HG03457 (cell line): ENCODE data around the gene DYNC1LI2.

ENCODE experiments used
- ATAC-seq: cut with Tn5 transposase; IDR thresholded peaks from one replicate; pipeline ENCODE4 v1.9.1; 2021; ENCODE audit warnings: moderate number of reproducible peaks; ENCODE audit not compliant: unreplicated experiment

DYNC1LI2 gene

DNA sequence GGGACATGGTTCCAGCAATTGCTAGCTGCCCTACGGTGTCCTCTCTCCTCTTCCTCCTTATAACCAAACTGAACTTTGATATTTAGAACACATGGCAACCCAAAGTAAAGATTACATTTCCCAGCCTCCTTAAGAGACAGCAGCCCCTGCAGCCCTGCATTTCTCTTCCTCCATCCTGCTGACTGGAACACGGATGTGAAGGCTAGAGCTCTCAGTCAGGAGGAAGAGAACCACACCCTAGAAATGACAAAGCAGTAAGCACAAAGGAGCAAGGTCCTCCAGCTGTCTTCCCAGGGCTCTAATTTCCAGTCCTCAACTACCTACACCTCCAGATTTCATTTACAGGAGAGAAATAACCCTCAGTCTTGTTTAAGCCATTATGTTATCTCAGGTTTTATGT is 10.9 kb downstream of the DYNC1LI2 start:
- no peak for ATAC-seq

DNA sequence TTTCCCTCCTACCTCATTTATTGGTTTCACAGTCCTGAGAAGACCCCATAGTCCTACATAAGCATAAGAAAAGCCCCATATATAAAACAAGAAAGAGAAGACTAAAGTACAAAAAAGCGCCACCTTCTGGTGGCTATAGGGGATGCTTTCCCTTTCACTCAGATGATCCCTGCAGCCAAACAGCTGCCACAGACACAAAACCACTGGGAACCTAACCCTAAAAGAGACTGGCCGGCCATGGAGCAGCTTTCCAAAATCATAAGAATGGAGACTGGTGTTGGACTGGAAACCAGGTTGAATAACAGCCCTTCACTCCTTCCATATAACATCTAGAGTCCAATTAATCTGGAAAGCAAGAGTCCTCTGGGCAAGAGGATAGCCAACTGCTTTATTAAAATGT is 11.4 kb downstream of the DYNC1LI2 start:
- no peak for ATAC-seq

- ATAC-seq = no peak
Observed at GRCh38 chr16:66735891-66736290, 15.5 kb downstream of the DYNC1LI2 start.

DNA sequence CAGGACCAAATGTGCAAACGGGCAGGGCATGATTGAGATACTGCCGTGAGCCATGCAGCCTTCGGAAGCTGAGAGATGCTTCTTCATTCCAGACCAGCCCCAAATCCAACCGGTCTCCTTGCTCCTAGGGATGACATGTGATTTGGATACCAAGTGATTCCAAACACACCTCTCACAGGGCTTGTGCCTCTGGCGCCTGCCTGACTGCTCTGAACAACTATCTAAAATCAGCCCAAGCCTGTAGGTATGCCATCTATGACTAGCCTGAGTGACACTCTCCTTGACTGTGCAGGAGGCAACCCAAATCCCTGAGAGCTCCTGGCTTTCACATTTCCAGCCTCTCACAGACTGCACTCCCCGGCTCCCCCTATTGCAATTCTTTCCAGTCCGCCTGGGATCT is 20.3 kb downstream of the DYNC1LI2 start:
- ATAC-seq = no peak

DNA sequence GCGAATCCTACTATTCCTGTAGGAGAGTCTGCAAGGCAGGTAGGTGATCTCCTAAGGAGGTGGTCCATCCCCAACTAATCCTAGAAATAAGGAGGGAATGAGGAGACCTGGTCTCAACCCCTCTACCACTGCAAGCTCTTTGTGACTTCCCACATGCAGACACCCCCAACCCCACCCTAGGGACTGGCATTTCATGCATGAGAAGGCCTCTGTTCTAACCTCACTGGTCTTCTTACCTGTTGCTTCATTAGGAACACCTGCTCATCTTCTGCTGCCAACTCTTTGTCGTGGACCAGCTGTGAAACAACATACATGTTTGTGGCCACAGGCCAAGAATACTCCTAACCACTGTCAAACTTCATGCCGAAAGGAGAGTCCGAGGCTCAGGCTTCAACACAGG is 22.6 kb downstream of the DYNC1LI2 start:
- no peak for ATAC-seq

GRCh38 chr16:66728117-66728787 is 23.2 kb downstream of the DYNC1LI2 start:
- ATAC-seq = no peak

DNA sequence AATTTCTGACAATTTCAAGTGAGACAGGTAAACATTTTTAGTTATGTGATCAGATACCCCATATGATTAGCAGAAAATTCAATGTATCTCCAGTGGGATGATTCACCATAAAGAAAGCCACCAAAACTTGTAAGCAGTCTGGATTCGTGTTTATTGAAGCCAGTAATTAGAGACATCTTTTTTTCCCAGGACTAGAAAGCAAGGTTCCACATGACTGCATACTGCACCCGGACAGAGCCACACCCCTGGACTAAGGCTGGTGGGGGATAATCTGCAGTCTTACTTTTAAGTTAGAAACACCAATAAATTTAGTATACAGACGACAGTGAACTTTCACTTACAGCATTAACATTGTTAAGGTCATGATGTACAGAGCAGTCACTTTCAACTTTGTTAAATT is 30.6 kb downstream of the DYNC1LI2 start:
- ATAC-seq = no peak

GRCh38 chr16:66719246-66719645 is 32.2 kb downstream of the DYNC1LI2 start:
- ATAC-seq = no peak

DNA sequence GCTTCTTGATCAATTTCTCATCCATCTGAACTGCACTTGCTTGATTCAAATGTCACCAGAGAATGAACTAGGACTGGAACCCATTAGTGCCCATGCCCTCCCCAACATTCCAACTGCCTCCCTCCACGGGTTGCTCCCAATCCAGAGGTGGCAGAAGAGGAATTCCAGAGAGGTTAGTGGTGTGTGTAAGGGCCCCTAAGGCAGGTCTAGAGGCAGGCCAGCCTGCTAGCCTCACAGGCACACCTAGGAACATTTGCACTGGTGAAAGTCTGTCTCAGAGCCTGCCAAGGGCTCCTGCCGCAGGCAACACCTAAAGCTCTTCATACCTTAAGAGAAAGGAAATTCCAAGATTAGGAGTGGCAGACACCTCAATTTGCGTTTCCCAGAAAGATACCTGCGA is 33.6 kb downstream of the DYNC1LI2 start:
- no peak for ATAC-seq

- no peak for ATAC-seq
Observed at GRCh38 chr16:66717112-66717675, 34.2 kb downstream of the DYNC1LI2 start.

DNA sequence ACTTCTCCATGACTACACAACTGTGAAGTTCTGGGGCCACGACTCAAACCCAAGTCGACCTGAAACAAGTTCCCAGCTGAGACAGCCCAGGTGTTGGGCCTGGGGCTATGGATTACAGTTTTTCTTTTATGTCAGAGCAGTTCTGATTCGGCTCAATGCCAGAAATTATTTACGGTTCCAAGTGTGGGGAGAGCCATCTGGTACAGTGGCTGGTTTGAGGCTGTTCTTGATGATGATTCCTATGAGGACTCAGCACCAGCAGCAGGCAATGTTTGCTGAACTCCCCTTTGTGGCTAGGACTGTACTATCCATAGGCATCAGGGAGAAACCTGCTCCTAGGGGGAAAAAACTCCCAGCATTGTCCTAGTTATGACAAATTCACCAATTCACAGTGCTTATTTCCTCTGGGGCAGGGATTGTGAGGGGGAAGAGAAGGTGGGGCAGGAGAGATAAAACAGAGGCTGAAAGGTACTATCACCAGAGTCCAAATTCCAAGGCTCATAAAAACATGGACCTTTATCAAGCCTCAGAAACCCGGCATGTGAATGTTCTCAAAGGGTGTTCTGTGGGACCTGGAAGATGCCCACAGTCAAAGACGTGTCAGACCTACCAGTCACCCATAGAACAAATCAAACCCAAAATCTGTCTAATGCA is 36.6 kb downstream of the DYNC1LI2 start:
- no peak for ATAC-seq

GRCh38 chr16:66714062-66714461 is 37.3 kb downstream of the DYNC1LI2 start:
- ATAC-seq = no peak

GRCh38 chr16:66713076-66713475 is 38.3 kb downstream of the DYNC1LI2 start:
- ATAC-seq = no peak

DNA sequence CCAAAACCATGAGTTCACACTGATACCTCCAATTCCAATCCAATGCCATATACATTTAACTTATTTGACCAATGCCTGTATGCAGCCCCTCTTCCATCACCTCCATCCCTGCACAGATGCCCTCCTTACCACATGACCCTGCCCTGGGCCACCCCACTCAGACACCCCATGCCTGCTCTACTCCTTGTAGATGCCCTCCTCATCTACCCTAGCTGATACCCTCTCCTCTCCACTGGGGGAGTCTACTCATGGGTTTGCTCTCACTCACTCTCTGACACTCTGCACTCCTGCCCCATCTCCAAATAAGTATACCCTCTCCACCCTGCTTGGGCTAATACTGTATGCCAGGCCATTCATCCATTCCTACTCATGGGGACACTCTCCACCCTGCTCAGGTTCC is 38.9 kb downstream of the DYNC1LI2 start:
- no peak for ATAC-seq

GRCh38 chr16:66711581-66711980 is 39.8 kb downstream of the DYNC1LI2 start:
- no peak for ATAC-seq

- no peak for ATAC-seq
Observed at GRCh38 chr16:66706506-66706880, 44.9 kb downstream of the DYNC1LI2 start.

DNA sequence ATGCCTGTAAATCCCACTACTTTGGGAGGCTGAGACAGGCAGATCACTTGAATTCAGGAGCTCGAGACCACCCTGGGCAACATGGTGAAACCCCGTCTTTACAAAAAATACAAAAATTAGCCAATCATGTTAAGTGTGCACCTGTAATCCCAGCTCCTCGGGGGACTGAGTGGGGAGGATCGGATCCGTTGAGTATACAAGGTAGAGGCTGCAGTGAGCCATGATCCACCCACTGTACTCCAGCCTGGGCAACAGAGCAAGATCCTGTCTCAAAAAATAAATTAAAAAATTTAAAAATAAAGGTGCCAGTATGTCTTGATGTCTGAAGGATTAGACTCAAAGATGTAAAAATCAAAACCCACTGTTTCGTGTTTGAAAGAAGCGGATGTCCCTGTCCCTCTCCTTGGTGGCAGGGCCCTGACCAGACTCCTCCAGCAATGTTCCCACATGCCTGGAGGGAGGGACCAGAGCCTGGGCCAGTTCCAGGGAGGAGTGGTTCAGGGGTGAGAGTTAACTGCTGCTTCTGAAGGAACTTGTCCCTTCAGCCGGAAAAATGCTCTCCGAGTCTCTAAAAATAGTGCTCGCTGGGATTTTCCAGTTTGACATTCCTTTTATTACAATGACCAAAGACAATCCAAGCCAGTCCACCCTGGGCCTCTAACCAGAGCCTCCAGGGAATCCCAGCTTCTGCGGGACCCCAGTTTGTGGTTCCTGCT is 45.5 kb downstream of the DYNC1LI2 start:
- ATAC-seq = no peak

DNA sequence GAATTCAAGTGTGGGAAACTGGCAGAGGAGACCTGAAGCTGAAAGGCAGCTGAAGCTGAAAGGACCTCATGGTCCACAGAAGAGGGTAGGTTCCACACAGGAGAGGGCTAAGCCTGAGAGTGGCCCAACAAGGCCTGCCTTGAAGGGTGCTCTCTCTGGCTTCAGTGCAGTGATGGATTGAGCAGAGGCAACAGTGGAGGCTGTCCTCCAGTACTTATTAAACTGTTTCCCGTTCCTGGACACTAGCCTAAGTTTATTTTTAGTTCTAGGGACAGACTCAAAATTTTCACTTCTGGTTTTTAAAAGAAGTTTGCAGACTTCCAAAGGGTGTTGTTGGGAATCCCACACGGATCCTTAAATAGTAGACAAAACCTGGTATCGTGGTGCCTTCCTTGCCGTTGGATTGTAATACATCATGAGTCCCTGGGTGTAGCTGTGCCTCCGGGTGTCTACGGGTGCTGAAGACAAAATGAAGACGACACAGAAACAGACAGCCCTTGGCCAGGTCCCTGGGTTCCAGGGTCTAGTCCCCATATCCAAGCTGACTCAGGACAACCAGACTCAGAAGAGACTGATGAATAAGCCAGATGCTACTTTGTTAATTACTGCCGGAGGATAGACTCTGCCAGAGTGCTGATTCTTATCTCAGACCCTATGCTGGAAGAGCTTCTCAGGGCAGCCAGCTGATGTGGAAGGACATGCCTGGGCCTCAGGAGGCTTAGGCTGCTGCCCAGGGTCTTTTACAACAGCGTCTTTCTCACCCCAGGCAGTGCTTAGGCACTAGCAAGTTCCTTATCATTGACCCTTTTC is 47.8 kb downstream of the DYNC1LI2 start:
- ATAC-seq = no peak

GRCh38 chr16:66701516-66701915 is 49.9 kb downstream of the DYNC1LI2 start:
- no peak for ATAC-seq

DNA sequence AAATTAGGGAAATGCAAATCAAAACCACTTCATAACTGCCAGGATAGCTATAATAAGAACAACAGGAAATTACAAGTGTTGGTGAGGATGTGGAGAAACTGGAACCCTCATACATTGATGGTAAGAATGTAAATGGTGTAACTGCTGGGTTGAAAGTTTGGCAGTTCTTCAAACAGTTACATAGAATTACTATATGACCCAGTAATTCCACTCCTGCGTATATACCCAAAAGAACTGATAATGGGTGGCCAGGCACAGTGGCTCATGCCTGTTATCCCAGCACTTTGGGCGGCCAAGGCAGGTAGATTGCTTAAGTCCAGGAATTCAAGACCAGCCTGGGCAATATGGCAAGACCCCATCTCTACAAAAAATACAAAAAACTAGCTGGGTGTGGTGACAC is 50.4 kb downstream of the DYNC1LI2 start:
- no peak for ATAC-seq

- no peak for ATAC-seq
Observed at GRCh38 chr16:66699898-66700297, 51.5 kb downstream of the DYNC1LI2 start.
